ENCODE measurements around the gene TAS2R41.

TAS2R41 gene

GRCh38 chr7:143456992-143457793, 20.5 kb upstream of the TAS2R41 start:
- Histone ChIP-seq H3K4me1 (ENCODE audit: control insufficient read depth in 1 of 2, insufficient read depth in 1 of 2, low read depth in 1 of 2, low read length in 1 of 2) (no peaks in the 10 kb centered on the region), H3K4me3 (ENCODE audit: low read depth in 1 of 2, low read length in 1 of 2) (no peak overlapping the region), H3K9me3 (no peaks in the 10 kb centered on the region), H3K36me3 (no peaks in the 10 kb centered on the region), H3K27ac (no peak overlapping the region), H3K27me3 (no peaks in the 10 kb centered on the region)
- no peak for TF ChIP-seq CTCF (IDR thresholded peaks at IDR 0.05)

- no peaks in the 10 kb centered on the region for H3K36me3 ChIP-seq
- H3K27ac ChIP-seq, result no peak overlapping the region
- H3K4me3 ChIP-seq (ENCODE audit: low read depth in 1 of 2, low read length in 1 of 2), result no peak overlapping the region
- H3K27me3 ChIP-seq, result no peaks in the 10 kb centered on the region
- no peaks in the 10 kb centered on the region for H3K4me1 ChIP-seq (ENCODE audit: control insufficient read depth in 1 of 2, insufficient read depth in 1 of 2, low read depth in 1 of 2, low read length in 1 of 2)
- TF ChIP-seq CTCF (IDR thresholded peaks at IDR 0.05), result no peak
- no peaks in the 10 kb centered on the region for H3K9me3 ChIP-seq
Measured at GRCh38 chr7:143458263-143458662, 19.4 kb upstream of the TAS2R41 start.

GRCh38 chr7:143458681-143459080, 19.0 kb upstream of the TAS2R41 start:
- Histone ChIP-seq H3K27me3 (no peaks in the 10 kb centered on the region), H3K4me3 (ENCODE audit: low read depth in 1 of 2, low read length in 1 of 2) (no peak overlapping the region), H3K4me1 (ENCODE audit: control insufficient read depth in 1 of 2, insufficient read depth in 1 of 2, low read depth in 1 of 2, low read length in 1 of 2) (no peaks in the 10 kb centered on the region), H3K36me3 (no peaks in the 10 kb centered on the region), H3K27ac (no peak overlapping the region), H3K9me3 (no peaks in the 10 kb centered on the region)
- TF ChIP-seq CTCF (IDR thresholded peaks at IDR 0.05), result no peak

- Histone ChIP-seq H3K4me1 (ENCODE audit: control insufficient read depth in 1 of 2, insufficient read depth in 1 of 2, low read depth in 1 of 2, low read length in 1 of 2) (no peaks in the 10 kb centered on the region), H3K27ac (no peak overlapping the region), H3K9me3 (no peaks in the 10 kb centered on the region), H3K4me3 (ENCODE audit: low read depth in 1 of 2, low read length in 1 of 2) (no peak overlapping the region), H3K36me3 (no peaks in the 10 kb centered on the region), H3K27me3 (no peaks in the 10 kb centered on the region)
- TF ChIP-seq CTCF (IDR thresholded peaks at IDR 0.05), result no peak
Measured at GRCh38 chr7:143459359-143459758, 18.3 kb upstream of the TAS2R41 start.

GRCh38 chr7:143460271-143460979, 17.2 kb upstream of the TAS2R41 start:
- Histone ChIP-seq H3K36me3 (no peaks in the 10 kb centered on the region), H3K27me3 (no peaks in the 10 kb centered on the region), H3K27ac (no peak overlapping the region), H3K4me3 (ENCODE audit: low read depth in 1 of 2, low read length in 1 of 2) (no peak overlapping the region), H3K9me3 (no peaks in the 10 kb centered on the region), H3K4me1 (ENCODE audit: control insufficient read depth in 1 of 2, insufficient read depth in 1 of 2, low read depth in 1 of 2, low read length in 1 of 2) (no peaks in the 10 kb centered on the region)
- TF ChIP-seq CTCF (IDR thresholded peaks at IDR 0.05), result no peak

All from neutrophil (primary cell).